Loucy (cell line): ENCODE results near the gene GNB5.

Experiments used
- H2AFZ ChIP-seq: fragments of 200-600 bp; sonication (generic); 2 replicates; pipeline ENCODE4 v1.6.0; 2016; ENCODE audit warnings: antibody characterized with exemption, mild to moderate bottlenecking, low read length, moderate library complexity
- H3F3A ChIP-seq: fragments of 200-600 bp; 2 replicates; pipeline ENCODE4 v1.6.0; 2016; ENCODE audit warnings: antibody characterized with exemption, low read depth, mild to moderate bottlenecking
- H3K27me3 ChIP-seq: fragments of 200-600 bp; sonication (generic); 2 replicates; pipeline ENCODE4 v1.6.1; 2014; ENCODE audit warnings: low read length, mild to moderate bottlenecking; ENCODE audit not compliant: insufficient read depth, poor library complexity, severe bottlenecking
- H3K36me3 ChIP-seq: fragments of 200-600 bp; sonication (generic); 2 replicates; pipeline ENCODE4 v1.6.1; 2016; ENCODE audit warnings: low read length; ENCODE audit not compliant: insufficient read depth
- H3K4me1 ChIP-seq: fragments of 200-600 bp; sonication (generic); 2 replicates; pipeline ENCODE4 v1.5.1; 2014; ENCODE audit warnings: low read length, mild to moderate bottlenecking; ENCODE audit not compliant: insufficient read depth, poor library complexity, severe bottlenecking
- H3K4me2 ChIP-seq: fragments of 200-600 bp; sonication (generic); 2 replicates; pipeline ENCODE4 v1.6.0; 2014; ENCODE audit warnings: antibody characterized with exemption, low read length, low read depth, mild to moderate bottlenecking; ENCODE audit not compliant: poor library complexity, severe bottlenecking
- H3K4me3 ChIP-seq: fragments of 200-600 bp; sonication (generic); 2 replicates; pipeline ENCODE4 v1.5.1; 2014; ENCODE audit warnings: low read length, mild to moderate bottlenecking, mixed read lengths; ENCODE audit not compliant: poor library complexity, severe bottlenecking
- H3K79me2 ChIP-seq: fragments of 200-600 bp; sonication (generic); 2 replicates; pipeline ENCODE4 v1.6.1; 2014; ENCODE audit warnings: low read length; ENCODE audit not compliant: insufficient read depth
- H3K9ac ChIP-seq: fragments of 200-600 bp; sonication (generic); 2 replicates; pipeline ENCODE4 v1.6.0; 2014; ENCODE audit warnings: mild to moderate bottlenecking, low read depth, low read length, moderate library complexity; ENCODE audit not compliant: poor library complexity, severe bottlenecking
- H3K9me2 ChIP-seq: fragments of 200-600 bp; sonication (generic); replicated peaks from 2 replicates; pipeline ENCODE4 v1.6.1; 2016; ENCODE audit warnings: low read depth, low read length, mixed read lengths
- H3K9me3 ChIP-seq: fragments of 200-600 bp; sonication (generic); 2 replicates; pipeline ENCODE4 v1.6.1; 2014; ENCODE audit warnings: mild to moderate bottlenecking, antibody characterized with exemption, low read length, low read depth; ENCODE audit not compliant: insufficient read depth
- H4K20me1 ChIP-seq: fragments of 200-600 bp; sonication (generic); 2 replicates; pipeline ENCODE4 v1.6.0; 2014; ENCODE audit warnings: antibody characterized with exemption, low read length, mild to moderate bottlenecking; ENCODE audit not compliant: insufficient read depth, poor library complexity, severe bottlenecking
- EZH2phosphoT487 ChIP-seq: fragments of 200-600 bp; IDR thresholded peaks from 2 replicates; pipeline ENCODE4 v1.6.1; 2018; ENCODE audit warnings: antibody characterized with exemption, mild to moderate bottlenecking, moderate library complexity, borderline replicate concordance
- TF ChIP-seq, protein P1 (sequence below): fragments of 200-600 bp; sonication (generic); conservative IDR thresholded peaks from 2 replicates; pipeline ENCODE4 v1.5.1; 2014; ENCODE audit warnings: mild to moderate bottlenecking, antibody characterized with exemption, low read length

Gene GNB5

DNA sequence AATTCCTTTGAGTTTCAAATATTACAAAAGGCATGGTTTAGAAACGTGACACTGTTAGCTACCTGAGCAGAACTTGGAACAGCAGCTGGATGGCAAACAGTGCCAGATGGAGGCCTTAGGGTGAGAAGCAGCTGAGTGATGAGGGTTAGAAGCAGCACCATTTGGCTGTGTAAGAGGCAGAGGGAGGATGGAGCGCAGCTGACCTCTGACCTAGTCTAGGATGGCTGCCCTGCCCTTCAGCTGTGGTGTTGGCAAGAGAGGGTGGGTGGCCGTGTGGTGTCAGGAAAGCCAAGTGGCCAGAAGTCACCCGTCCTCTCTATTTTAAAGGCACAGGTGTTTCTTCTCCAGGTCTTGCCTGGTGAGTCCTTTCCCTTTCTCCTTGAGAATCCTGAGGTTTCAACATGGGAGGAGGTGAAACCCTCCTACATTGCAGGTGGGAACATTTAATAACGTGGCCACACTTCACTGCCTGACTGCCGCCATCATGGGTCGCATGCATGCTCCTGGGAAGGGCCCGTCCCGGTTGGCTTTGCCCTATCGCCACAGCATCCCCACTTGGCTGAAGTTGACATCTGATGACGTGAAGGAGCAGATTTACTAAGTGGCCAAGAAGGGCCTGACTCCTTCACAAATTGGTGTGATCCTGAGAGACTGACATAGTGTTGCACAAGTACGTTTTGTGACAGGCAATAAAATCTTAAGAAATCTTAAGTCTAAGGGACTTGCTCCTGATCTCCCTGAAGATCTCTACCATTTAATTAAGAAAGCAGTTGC, 96.2 kb downstream of the GNB5 start:
- H3K9me3 ChIP-seq = no peaks in the 10 kb centered on the region
- no peaks in the 10 kb centered on the region for H3K4me1 ChIP-seq
- H3K36me3 ChIP-seq = no peaks in the 10 kb centered on the region
- no peak overlapping the region for H3K4me2 ChIP-seq
- no peaks in the 10 kb centered on the region for H3K9me2 ChIP-seq
- no peak overlapping the region for H3K9ac ChIP-seq
- no peaks in the 10 kb centered on the region for H3K27me3 ChIP-seq
- no peak overlapping the region for H3K4me3 ChIP-seq
- no peaks in the 10 kb centered on the region for H3F3A ChIP-seq
- H2AFZ ChIP-seq = no peak overlapping the region
- TF ChIP-seq, protein P1, sequence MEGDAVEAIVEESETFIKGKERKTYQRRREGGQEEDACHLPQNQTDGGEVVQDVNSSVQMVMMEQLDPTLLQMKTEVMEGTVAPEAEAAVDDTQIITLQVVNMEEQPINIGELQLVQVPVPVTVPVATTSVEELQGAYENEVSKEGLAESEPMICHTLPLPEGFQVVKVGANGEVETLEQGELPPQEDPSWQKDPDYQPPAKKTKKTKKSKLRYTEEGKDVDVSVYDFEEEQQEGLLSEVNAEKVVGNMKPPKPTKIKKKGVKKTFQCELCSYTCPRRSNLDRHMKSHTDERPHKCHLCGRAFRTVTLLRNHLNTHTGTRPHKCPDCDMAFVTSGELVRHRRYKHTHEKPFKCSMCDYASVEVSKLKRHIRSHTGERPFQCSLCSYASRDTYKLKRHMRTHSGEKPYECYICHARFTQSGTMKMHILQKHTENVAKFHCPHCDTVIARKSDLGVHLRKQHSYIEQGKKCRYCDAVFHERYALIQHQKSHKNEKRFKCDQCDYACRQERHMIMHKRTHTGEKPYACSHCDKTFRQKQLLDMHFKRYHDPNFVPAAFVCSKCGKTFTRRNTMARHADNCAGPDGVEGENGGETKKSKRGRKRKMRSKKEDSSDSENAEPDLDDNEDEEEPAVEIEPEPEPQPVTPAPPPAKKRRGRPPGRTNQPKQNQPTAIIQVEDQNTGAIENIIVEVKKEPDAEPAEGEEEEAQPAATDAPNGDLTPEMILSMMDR = no peak
- no peak for TF ChIP-seq EZH2phosphoT487
- no peaks in the 10 kb centered on the region for H4K20me1 ChIP-seq
- no peaks in the 10 kb centered on the region for H3K79me2 ChIP-seq

DNA sequence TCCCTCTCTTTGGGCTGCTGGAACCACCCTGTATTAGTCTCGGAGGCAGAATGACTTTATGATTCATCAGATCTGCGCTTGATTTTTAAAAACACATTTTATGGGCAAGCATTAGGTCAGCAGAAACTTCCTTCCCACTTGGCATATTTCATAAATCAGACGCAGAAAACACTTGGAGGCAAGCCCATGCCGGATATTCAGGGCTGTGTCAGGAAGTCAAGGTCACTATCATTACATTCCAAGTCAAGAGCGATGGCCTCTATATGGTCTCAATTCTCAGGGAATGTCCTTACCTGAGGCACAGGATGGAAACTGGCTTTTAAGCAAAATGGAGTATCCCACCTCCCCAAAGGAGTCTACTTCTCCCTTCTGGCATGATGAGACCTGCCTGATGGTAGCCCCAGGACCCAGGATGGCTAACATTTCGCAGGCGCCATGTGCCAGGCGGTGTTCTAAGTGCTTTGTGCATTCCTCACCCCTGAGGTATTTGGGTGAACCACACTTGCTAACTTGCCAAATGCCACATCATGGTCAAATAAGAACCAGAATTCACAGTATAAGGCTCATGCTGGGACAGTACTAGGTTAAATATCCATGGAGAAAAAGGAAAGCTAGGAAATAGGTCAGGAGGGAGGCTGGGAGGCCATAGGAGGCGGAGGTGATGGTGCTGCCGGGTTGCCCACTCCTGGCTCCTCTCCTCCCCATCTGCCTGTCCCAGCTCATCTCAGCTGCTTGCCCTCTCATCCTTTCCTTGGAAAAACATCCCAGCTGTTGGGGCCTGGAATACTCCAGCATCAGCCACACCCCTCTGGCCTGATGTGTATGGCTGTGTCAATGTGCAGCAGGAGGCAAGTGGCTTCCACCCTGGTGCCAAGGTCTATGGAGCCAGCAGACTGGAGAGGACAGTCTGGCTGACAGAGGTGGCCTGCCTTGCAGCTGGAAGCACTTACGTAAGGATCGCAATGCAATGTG, 97.4 kb downstream of the GNB5 start:
- Histone ChIP-seq H3K9ac (no peak overlapping the region), H3F3A (no peaks in the 10 kb centered on the region; the same call in 1 of the 2 replicates), H3K27me3 (no peaks in the 10 kb centered on the region), H3K9me3 (no peaks in the 10 kb centered on the region; the same call in 1 of the 2 replicates), H3K4me3 (no peak overlapping the region), H3K9me2 (no peaks in the 10 kb centered on the region), H2AFZ (no peak overlapping the region), H4K20me1 (no peaks in the 10 kb centered on the region), H3K4me1 (no peaks in the 10 kb centered on the region), H3K4me2 (no peak overlapping the region), H3K36me3 (no peaks in the 10 kb centered on the region), H3K79me2 (no peaks in the 10 kb centered on the region)
- TF ChIP-seq, protein P1 = no peak
- TF ChIP-seq EZH2phosphoT487 = no peak

DNA sequence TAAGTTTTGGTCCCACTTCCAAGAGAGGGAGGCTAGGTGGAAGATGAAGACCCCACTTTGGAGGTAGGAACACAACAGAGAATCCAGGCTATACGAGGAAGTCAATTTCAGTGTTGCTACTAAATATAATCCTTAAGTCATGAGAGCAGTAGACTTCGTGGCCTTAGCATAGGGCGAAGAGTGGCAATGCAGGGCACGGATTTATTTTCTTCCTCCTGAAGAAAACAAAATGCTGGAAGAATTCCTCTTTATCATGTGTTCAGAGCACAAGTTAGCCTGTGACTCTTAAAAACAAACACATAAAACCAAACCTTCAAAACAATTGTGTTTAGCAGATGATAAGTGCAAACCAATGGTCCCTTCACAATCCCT, 98.0 kb downstream of the GNB5 start:
- no peaks in the 10 kb centered on the region; the same call in 1 of the 2 replicates for H3K9me3 ChIP-seq
- no peak overlapping the region for H2AFZ ChIP-seq
- H3K4me3 ChIP-seq = no peak overlapping the region
- H3K9me2 ChIP-seq = no peaks in the 10 kb centered on the region
- H3K4me1 ChIP-seq = no peaks in the 10 kb centered on the region
- H3K27me3 ChIP-seq = no peaks in the 10 kb centered on the region
- H3F3A ChIP-seq = no peaks in the 10 kb centered on the region; the same call in 1 of the 2 replicates
- H3K4me2 ChIP-seq = no peak overlapping the region
- H3K36me3 ChIP-seq = no peaks in the 10 kb centered on the region
- no peak for TF ChIP-seq EZH2phosphoT487
- TF ChIP-seq, protein P1 = no peak
- H3K9ac ChIP-seq = no peak overlapping the region
- no peaks in the 10 kb centered on the region for H3K79me2 ChIP-seq
- H4K20me1 ChIP-seq = no peaks in the 10 kb centered on the region
